GM10248 (cell line): ENCODE results near the gene TMEM18.
"Not testable (repeated sequence)": the region's sequence is repeated elsewhere in the genome, so short reads cannot be mapped to it uniquely, and the experiment has no call there.

Source experiments
- CTCF ChIA-PET: fragments of 300-600 bp; sonication (Branson Sonifier 250); formaldehyde crosslinking; extraction: SDS; loops from one replicate; lab custom pipeline; 2021; ENCODE audit warnings: antibody characterized with exemption; lab: Yijun Ruan, JAX
- POLR2A ChIA-PET: fragments of 350-650 bp; sonication (Branson Sonifier 250); formaldehyde crosslinking; extraction: SDS; loops from one replicate; lab custom pipeline; 2020; ENCODE audit warnings: antibody characterized with exemption; lab: Yijun Ruan, JAX
- DNase-seq: peaks from one replicate; pipeline ENCODE4 v3.0.0; 2012; ENCODE audit errors: extremely low spot score
- TF ChIP-seq, protein P1 (sequence below): IDR thresholded peaks from 2 replicates; pipeline ENCODE4 v1.5.1; 2012; ENCODE audit warnings: mild to moderate bottlenecking, low read depth; ENCODE audit errors: extremely low read depth, missing control alignments, control extremely low read depth

TMEM18 gene

DNA sequence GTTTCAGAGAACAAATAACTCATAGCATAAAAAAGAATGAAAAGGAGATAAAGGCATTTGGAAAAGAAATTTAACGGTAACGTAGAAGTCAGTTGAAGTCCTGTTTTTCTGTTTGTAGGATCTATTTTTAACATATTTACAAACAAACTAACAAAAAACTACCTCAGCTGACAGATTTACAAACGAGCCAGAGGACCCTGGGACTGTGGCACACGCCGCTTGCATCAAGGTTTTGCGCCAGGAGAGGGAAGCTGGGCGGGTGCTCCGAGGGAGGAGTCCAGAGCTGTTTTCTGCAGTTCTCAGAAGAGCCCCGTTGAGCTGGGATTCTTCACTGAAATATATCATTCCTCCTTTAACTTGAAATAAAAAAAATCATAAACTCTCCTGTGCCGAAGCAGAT lies 13.6 kb upstream of the TMEM18 start:
- POLR2A ChIA-PET, result no interaction called here
- CTCF ChIA-PET, result no interaction called here
- TF ChIP-seq, protein P1, sequence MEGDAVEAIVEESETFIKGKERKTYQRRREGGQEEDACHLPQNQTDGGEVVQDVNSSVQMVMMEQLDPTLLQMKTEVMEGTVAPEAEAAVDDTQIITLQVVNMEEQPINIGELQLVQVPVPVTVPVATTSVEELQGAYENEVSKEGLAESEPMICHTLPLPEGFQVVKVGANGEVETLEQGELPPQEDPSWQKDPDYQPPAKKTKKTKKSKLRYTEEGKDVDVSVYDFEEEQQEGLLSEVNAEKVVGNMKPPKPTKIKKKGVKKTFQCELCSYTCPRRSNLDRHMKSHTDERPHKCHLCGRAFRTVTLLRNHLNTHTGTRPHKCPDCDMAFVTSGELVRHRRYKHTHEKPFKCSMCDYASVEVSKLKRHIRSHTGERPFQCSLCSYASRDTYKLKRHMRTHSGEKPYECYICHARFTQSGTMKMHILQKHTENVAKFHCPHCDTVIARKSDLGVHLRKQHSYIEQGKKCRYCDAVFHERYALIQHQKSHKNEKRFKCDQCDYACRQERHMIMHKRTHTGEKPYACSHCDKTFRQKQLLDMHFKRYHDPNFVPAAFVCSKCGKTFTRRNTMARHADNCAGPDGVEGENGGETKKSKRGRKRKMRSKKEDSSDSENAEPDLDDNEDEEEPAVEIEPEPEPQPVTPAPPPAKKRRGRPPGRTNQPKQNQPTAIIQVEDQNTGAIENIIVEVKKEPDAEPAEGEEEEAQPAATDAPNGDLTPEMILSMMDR, result no peak
- DNase-seq, result no peak

DNA sequence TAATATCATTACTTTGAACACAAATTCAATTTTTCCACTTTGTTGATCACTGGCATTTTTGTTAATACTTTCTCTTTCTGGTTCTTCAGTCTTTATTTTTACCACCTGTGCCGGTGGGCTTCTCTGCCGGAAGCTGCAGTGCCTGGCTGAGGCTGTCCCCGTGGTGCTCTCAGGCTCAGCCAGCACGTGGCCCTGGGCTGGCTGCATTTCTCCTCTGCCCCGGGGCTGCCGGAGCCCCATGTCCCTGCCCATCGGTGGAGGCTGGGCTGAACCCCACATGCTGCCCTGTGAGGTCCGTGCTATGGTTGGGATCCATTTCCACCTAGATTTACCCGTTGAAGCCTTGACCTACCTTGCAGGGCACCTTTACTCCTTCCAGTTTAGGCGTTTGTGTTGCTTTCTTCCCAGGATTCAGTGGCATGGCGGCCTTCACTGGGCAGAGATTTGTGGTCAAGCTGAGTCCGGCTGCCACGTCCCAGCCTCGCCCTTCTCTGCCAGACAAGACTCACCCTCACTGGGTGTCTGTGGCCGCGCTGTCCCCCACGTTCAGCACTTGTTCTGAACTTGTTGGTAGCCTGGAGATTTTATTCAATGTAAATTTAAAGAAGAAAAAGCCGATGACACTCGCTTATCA lies 12.8 kb upstream of the TMEM18 start:
- DNase-seq, result no peak
- CTCF ChIA-PET, result interaction anchor here (1.1 kb wide), 1 partner anchor 25 kb away, joined by 5 read pairs; no protein-coding TSS in a partner anchor
- POLR2A ChIA-PET, result no interaction called here
- TF ChIP-seq, protein P1, result no peak

DNA sequence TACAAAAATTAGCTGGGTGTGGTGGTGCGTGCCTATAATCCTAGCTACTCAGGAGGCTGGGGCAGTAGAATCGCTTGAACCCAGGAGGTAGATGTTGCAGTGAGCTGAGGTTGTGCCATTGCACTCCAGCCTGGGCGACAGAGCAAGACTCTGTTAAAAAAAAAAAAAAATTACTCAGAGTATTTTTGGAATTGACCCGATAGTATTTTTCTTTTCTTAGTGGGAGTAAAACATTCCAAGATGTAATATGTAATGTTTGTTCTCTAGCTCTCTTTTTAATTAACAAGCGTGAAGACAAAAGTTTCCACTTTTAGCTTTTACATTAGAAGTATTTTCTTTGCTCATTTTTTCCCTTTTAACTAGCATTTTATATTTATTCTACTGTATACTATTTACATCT lies 12.0 kb upstream of the TMEM18 start:
- DNase-seq, result no peak
- TF ChIP-seq, protein P1, result no peak
- CTCF ChIA-PET, result interaction anchor here (1.1 kb wide), 1 partner anchor 26 kb away, joined by 5 read pairs; no protein-coding TSS in a partner anchor
- POLR2A ChIA-PET, result no interaction called here

DNA sequence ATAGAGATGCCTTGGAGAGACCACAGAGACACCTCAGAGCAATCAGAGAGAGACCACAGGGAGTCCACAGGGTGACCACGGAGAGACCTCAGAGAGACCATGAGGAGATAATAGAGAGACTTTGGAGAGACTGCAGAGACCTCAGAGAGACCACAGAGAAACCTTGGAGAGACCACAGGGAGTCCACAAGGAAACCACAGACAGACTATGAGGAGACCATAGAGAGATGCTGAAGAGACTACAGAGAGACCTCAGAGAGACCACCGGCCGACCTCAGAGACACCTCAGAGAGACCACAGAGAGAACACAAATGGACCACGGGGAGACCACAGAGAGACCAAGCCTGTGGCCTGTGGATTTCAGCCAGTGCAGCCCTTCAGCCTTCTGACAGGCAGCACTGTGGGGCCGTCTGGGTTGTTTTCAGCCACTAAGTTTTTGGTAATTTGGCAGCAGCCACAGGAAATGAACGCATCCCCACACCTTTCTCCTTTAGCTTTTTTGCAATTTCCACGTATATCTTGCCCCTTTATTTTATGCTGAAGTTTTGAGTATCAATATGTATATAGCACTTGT lies 11.4 kb upstream of the TMEM18 start:
- TF ChIP-seq, protein P1, result no peak
- DNase-seq, result no peak
- ChIA-PET POLR2A (no interaction called here), CTCF (interaction anchor here (1.1 kb wide), 1 partner anchor 27 kb away, joined by 5 read pairs; no protein-coding TSS in a partner anchor)

DNA sequence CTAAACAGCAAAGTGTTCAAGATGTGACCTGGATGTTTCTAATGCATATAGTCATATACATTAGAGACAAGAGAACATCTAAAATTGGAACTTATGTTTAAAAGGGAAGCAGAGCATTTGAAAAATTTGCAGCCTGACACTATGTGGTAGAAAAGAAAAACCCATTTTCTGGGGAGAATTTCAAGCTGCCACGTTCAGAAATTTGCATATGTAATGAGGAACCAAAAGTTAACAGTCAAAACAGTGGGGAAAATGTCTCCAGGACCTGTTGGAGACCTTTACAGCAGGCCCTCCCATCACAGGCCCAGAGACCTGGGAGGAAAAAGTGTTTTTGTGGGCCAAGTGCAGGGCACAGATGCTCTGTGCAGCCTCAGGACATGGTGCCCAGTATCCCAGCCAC lies 8.2 kb upstream of the TMEM18 start:
- POLR2A ChIA-PET, result no interaction called here

DNA sequence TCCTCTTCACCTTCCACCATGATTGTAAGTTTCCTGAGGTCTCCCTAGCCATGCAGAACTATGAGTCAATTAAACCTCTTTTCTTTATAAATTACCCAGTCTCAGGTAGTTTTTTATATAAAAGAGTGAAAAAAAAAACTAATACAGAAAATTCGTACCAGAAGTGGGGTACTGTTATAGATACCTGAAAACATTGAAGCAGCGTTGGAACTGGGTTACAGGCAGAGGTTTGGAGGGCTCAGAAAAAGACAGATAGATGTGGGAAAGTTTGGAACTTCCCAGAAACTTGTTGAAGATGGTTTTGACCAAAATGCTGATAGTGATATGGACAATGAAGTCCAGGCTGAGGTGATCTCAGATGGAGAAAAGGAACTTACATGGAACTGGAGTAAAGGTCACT lies 7.7 kb upstream of the TMEM18 start:
- CTCF ChIA-PET, DNase-seq, POLR2A ChIA-PET: not testable (repeated sequence)

More for the DNA sequence above, 8.2 kb upstream of the TMEM18 start:
- TF ChIP-seq, protein P1, result no peak
- CTCF ChIA-PET, result no interaction called here
- no peak for DNase-seq

DNA sequence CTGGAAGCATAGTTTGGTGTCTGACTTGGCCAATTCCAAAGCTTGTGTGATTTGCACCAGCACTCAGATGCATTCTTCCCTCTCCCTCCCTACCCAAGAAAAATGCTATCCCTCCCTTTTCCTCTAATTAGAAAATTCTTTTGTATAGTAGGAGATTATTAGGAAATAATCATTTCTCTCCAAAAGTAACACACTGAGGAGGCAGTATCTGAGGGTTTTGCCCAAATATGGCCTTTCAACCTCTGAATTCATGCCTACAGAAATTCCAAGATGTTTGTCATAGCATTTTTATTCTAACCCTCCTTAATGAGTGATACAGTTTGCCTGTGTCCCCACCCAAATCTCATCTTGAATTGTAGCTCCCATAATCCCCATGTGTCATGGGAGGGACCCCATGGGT lies 5.0 kb upstream of the TMEM18 start:
- ChIA-PET POLR2A (no interaction called here), CTCF (interaction anchor here (1.3 to 1.5 kb wide), 3 partner anchors 10 to 24 kb away, joined by 3 read pairs; no protein-coding TSS in a partner anchor)
- DNase-seq, result no peak
- TF ChIP-seq, protein P1, result no peak
